ENCODE measurements around the gene CREB3L1.

Gene CREB3L1

DNA sequence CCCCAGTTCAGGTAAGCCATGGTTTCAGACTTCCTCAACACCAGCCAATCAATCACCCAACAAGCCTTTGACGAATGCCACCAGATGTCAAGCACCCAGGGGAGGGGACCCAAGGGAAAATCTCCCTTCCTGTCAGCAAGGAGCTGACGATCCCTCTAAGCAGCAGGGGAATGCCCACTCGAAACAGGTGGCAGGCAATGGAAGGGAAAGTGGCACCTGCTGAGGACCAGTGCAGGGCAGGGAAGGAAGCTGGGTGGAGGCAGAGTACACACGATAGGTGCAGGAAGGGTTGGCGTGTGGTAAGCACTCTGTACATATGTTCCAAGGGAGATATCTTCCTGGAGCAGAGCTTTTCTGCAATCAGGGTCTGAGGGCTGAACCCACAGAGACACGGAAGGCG is 11.7 kb upstream of the CREB3L1 start:
- no peak for TF ChIP-seq ESRRG (CRISPR knock-in tag; IDR thresholded peaks at IDR 0.05)
- TF ChIP-seq TCF4 (CRISPR knock-in tag; IDR thresholded peaks at IDR 0.05; ENCODE audit: borderline replicate concordance), result no peak
- TF ChIP-seq ZNF8 (CRISPR knock-in tag; IDR thresholded peaks at IDR 0.05), result no peak
- TF ChIP-seq, protein P1, sequence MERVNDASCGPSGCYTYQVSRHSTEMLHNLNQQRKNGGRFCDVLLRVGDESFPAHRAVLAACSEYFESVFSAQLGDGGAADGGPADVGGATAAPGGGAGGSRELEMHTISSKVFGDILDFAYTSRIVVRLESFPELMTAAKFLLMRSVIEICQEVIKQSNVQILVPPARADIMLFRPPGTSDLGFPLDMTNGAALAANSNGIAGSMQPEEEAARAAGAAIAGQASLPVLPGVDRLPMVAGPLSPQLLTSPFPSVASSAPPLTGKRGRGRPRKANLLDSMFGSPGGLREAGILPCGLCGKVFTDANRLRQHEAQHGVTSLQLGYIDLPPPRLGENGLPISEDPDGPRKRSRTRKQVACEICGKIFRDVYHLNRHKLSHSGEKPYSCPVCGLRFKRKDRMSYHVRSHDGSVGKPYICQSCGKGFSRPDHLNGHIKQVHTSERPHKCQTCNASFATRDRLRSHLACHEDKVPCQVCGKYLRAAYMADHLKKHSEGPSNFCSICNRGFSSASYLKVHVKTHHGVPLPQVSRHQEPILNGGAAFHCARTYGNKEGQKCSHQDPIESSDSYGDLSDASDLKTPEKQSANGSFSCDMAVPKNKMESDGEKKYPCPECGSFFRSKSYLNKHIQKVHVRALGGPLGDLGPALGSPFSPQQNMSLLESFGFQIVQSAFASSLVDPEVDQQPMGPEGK (CRISPR knock-in tag; IDR thresholded peaks at IDR 0.05; ENCODE audit: borderline replicate concordance), result no peak
- TF ChIP-seq, protein P2, sequence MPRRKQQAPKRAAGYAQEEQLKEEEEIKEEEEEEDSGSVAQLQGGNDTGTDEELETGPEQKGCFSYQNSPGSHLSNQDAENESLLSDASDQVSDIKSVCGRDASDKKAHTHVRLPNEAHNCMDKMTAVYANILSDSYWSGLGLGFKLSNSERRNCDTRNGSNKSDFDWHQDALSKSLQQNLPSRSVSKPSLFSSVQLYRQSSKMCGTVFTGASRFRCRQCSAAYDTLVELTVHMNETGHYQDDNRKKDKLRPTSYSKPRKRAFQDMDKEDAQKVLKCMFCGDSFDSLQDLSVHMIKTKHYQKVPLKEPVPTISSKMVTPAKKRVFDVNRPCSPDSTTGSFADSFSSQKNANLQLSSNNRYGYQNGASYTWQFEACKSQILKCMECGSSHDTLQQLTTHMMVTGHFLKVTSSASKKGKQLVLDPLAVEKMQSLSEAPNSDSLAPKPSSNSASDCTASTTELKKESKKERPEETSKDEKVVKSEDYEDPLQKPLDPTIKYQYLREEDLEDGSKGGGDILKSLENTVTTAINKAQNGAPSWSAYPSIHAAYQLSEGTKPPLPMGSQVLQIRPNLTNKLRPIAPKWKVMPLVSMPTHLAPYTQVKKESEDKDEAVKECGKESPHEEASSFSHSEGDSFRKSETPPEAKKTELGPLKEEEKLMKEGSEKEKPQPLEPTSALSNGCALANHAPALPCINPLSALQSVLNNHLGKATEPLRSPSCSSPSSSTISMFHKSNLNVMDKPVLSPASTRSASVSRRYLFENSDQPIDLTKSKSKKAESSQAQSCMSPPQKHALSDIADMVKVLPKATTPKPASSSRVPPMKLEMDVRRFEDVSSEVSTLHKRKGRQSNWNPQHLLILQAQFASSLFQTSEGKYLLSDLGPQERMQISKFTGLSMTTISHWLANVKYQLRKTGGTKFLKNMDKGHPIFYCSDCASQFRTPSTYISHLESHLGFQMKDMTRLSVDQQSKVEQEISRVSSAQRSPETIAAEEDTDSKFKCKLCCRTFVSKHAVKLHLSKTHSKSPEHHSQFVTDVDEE (CRISPR knock-in tag; IDR thresholded peaks at IDR 0.05), result no peak
- no peak for TF ChIP-seq PPARA (CRISPR knock-in tag; IDR thresholded peaks at IDR 0.05; ENCODE audit: borderline replicate concordance)
- no peak for TF ChIP-seq ZNF70 (CRISPR knock-in tag; IDR thresholded peaks at IDR 0.05)
- TF ChIP-seq ZFP30 (CRISPR knock-in tag; IDR thresholded peaks at IDR 0.05), result no peak
- TF ChIP-seq, protein P3, sequence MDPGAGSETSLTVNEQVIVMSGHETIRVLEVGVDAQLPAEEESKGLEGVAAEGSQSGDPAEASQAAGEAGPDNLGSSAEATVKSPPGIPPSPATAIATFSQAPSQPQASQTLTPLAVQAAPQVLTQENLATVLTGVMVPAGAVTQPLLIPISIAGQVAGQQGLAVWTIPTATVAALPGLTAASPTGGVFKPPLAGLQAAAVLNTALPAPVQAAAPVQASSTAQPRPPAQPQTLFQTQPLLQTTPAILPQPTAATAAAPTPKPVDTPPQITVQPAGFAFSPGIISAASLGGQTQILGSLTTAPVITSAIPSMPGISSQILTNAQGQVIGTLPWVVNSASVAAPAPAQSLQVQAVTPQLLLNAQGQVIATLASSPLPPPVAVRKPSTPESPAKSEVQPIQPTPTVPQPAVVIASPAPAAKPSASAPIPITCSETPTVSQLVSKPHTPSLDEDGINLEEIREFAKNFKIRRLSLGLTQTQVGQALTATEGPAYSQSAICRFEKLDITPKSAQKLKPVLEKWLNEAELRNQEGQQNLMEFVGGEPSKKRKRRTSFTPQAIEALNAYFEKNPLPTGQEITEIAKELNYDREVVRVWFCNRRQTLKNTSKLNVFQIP (CRISPR knock-in tag; IDR thresholded peaks at IDR 0.05; ENCODE audit: borderline replicate concordance, low read depth), result no peak
- TF ChIP-seq ARNTL (CRISPR knock-in tag; IDR thresholded peaks at IDR 0.05; ENCODE audit: borderline replicate concordance, low read depth), result no peak
- no peak for TF ChIP-seq ZNF565 (CRISPR knock-in tag; conservative IDR thresholded peaks at IDR 0.05; ENCODE audit: low read depth)
- no peak for TF ChIP-seq GLIS3 (CRISPR knock-in tag; IDR thresholded peaks at IDR 0.05)
- TF ChIP-seq ISL1 (CRISPR knock-in tag; IDR thresholded peaks at IDR 0.05), result no peak
- TF ChIP-seq, protein P4, sequence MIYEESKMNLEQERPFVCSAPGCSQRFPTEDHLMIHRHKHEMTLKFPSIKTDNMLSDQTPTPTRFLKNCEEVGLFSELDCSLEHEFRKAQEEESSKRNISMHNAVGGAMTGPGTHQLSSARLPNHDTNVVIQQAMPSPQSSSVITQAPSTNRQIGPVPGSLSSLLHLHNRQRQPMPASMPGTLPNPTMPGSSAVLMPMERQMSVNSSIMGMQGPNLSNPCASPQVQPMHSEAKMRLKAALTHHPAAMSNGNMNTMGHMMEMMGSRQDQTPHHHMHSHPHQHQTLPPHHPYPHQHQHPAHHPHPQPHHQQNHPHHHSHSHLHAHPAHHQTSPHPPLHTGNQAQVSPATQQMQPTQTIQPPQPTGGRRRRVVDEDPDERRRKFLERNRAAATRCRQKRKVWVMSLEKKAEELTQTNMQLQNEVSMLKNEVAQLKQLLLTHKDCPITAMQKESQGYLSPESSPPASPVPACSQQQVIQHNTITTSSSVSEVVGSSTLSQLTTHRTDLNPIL (CRISPR knock-in tag; IDR thresholded peaks at IDR 0.05; ENCODE audit: low read depth), result no peak
- TF ChIP-seq, protein P5, sequence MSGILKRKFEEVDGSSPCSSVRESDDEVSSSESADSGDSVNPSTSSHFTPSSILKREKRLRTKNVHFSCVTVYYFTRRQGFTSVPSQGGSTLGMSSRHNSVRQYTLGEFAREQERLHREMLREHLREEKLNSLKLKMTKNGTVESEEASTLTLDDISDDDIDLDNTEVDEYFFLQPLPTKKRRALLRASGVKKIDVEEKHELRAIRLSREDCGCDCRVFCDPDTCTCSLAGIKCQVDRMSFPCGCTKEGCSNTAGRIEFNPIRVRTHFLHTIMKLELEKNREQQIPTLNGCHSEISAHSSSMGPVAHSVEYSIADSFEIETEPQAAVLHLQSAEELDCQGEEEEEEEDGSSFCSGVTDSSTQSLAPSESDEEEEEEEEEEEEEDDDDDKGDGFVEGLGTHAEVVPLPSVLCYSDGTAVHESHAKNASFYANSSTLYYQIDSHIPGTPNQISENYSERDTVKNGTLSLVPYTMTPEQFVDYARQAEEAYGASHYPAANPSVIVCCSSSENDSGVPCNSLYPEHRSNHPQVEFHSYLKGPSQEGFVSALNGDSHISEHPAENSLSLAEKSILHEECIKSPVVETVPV (CRISPR knock-in tag; IDR thresholded peaks at IDR 0.05), result no peak
- no peak for TF ChIP-seq TOX (CRISPR knock-in tag; IDR thresholded peaks at IDR 0.05; ENCODE audit: borderline replicate concordance)
- no peak for TF ChIP-seq ZC3H10 (CRISPR knock-in tag; IDR thresholded peaks at IDR 0.05)
- no peak for TF ChIP-seq SNAI2 (CRISPR knock-in tag; IDR thresholded peaks at IDR 0.05)
- no peak for TF ChIP-seq ZFP3 (CRISPR knock-in tag; IDR thresholded peaks at IDR 0.05)
- ATAC-seq, result no peak

DNA sequence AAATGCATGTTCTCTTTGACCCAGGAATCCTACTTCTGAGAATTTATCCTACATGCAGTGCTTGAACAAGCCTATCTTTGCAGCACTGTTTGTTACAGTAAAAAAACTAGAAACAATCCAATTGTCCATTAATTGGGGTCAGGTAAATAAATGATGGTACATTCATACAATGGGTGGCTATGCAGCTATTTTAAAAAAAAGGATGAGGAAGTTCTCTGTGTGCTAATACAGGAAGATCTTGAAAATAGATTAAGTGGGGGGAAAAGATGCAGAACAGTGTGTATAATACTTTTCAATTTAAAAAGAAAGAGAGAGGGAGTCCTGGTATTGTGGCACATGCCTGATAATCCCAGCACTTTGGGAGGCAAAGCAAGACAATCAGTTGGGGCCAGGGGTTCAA is 9.5 kb upstream of the CREB3L1 start:
- ATAC-seq, result no peak
- TF ChIP-seq OSR1 (CRISPR knock-in tag; IDR thresholded peaks at IDR 0.05) (no peak), GLIS3 (CRISPR knock-in tag; IDR thresholded peaks at IDR 0.05) (no peak), ARNTL (CRISPR knock-in tag; IDR thresholded peaks at IDR 0.05; ENCODE audit: borderline replicate concordance, low read depth) (no peak), CSDC2 (CRISPR knock-in tag; IDR thresholded peaks at IDR 0.05) (no peak), BACH2 (CRISPR knock-in tag; IDR thresholded peaks at IDR 0.05; ENCODE audit: borderline replicate concordance) (no peak), ZNF565 (CRISPR knock-in tag; conservative IDR thresholded peaks at IDR 0.05; ENCODE audit: low read depth) (no peak), ESRRG (CRISPR knock-in tag; IDR thresholded peaks at IDR 0.05) (no peak)
- TF ChIP-seq, protein P4 (CRISPR knock-in tag; IDR thresholded peaks at IDR 0.05; ENCODE audit: low read depth), result no peak

All from SK-N-SH treated with all-trans-retinoic acid at 6 μM for 48 hours (cell line).